B cell (primary cell): ENCODE measurements around the gene UQCR10. TPM values are rescaled to one million over a fixed set of nuclear protein-coding genes. Genes with fewer than 3 reads are reported as not detected.

Experiments
- ATAC-seq: fragments of 200-7000 bp; cut with Tn5 transposase; one replicate; pipeline ENCODE4 v1.10.0; 2021; ENCODE audit warnings: low read depth, mild to moderate bottlenecking, moderate number of reproducible peaks, moderate library complexity
- CTCF ChIA-PET: fragments of 350-600 bp; sonication (Branson Sonifier 250); formaldehyde crosslinking; loops from one replicate; lab custom pipeline; 2021; ENCODE audit warnings: antibody characterized with exemption, inconsistent platforms; lab: Charles Lee
- POLR2A ChIA-PET: fragments of 350-600 bp; sonication (Branson Sonifier 250); formaldehyde crosslinking; loops from one replicate; lab custom pipeline; 2021; ENCODE audit warnings: antibody characterized with exemption; lab: Charles Lee
- DNase-seq: peaks from one replicate; pipeline ENCODE4 v3.0.0; 2013
- H2AFZ ChIP-seq: 2 replicates; pipeline ENCODE4 v1.6.1; 2012; ENCODE audit warnings: mild to moderate bottlenecking, low read depth, low read length; ENCODE audit not compliant: insufficient read depth, poor library complexity, severe bottlenecking
- H3K27ac ChIP-seq, 2 donors: 1 replicate in 1 of 2; 2 replicates in 1 of 2; pipeline ENCODE4 v1.5.1; 2012 to 2013; ENCODE audit warnings: low read length in 2 of 2, mild to moderate bottlenecking in 2 of 2, moderate library complexity in 1 of 2
- H3K27me3 ChIP-seq, 4 experiments: fragments of 200-600 bp in 1 of 4; sonication (generic) in 1 of 4; replicated peaks in 1 of 4; 1 replicate in 2 of 4; 2 replicates in 2 of 4; pipeline versions ENCODE4 v1.6.1 to v1.7.0; 2013 to 2016; ENCODE audit warnings: low read length in 3 of 4, mild to moderate bottlenecking in 2 of 4, mixed read lengths in 1 of 4, moderate library complexity in 1 of 4; ENCODE audit not compliant: insufficient read depth in 4 of 4, control insufficient read depth in 3 of 4; ENCODE audit errors: control extremely low read depth in 1 of 4
- H3K36me3 ChIP-seq, 2 experiments: replicated peaks in 1 of 2; 1 replicate in 1 of 2; 2 replicates in 1 of 2; pipeline versions ENCODE4 v1.6.1 to v1.7.1; 2013; ENCODE audit warnings: low read length in 1 of 2; ENCODE audit not compliant: insufficient read depth in 2 of 2, control insufficient read depth in 1 of 2; ENCODE audit errors: control extremely low read depth in 1 of 2, extremely low read depth in 1 of 2
- H3K4me1 ChIP-seq, 2 donors: fragments of 200-600 bp in 1 of 2; sonication (generic) in 1 of 2; 1 replicate in 1 of 2; 2 replicates in 1 of 2; pipeline versions ENCODE4 v1.5.1 to v1.6.1; 2013 to 2017; ENCODE audit warnings: low read length in 2 of 2; ENCODE audit not compliant: control insufficient read depth in 2 of 2, insufficient read depth in 2 of 2
- H3K4me2 ChIP-seq: replicated peaks from 2 replicates; pipeline ENCODE3; 2012; ENCODE audit warnings: mild to moderate bottlenecking, low read depth, low read length; ENCODE audit not compliant: poor library complexity, severe bottlenecking
- H3K4me3 ChIP-seq, 5 experiments: fragments of 200-600 bp in 1 of 5; sonication (generic) in 1 of 5; 1 replicate in 3 of 5; 2 replicates in 2 of 5; pipeline versions ENCODE4 v1.5.1 to v1.7.0; 2011 to 2016; ENCODE audit warnings: low read length in 4 of 5, mild to moderate bottlenecking in 4 of 5, low read depth in 2 of 5, control low read depth in 1 of 5, moderate library complexity in 1 of 5; ENCODE audit not compliant: insufficient read depth in 1 of 5; ENCODE audit errors: control extremely low read depth in 1 of 5, extremely low read depth in 1 of 5
- H3K79me2 ChIP-seq: fragments of 200-600 bp; sonication (generic); one replicate; pipeline ENCODE4 v1.6.0; 2016; ENCODE audit warnings: low read length; ENCODE audit not compliant: control insufficient read depth, insufficient read depth
- H3K9ac ChIP-seq: fragments of 200-600 bp; sonication (generic); 2 replicates; pipeline ENCODE4 v1.6.1; 2017; ENCODE audit warnings: mild to moderate bottlenecking, low read length, moderate library complexity
- H3K9me3 ChIP-seq, 3 donors: one replicate each; pipeline versions ENCODE4 v1.6.1 to v1.7.1; 2013; ENCODE audit warnings: low read length in 2 of 3; ENCODE audit not compliant: control insufficient read depth in 2 of 3, insufficient read depth in 1 of 3; ENCODE audit errors: control extremely low read depth in 1 of 3
- H4K20me1 ChIP-seq: 2 replicates; pipeline ENCODE4 v1.6.0; 2012; ENCODE audit warnings: mild to moderate bottlenecking, low read length; ENCODE audit not compliant: insufficient read depth, control insufficient read depth, poor library complexity, severe bottlenecking
- H3K27ac Mint-ChIP-seq: one replicate; pipeline ENCODE4 v1.8.0; 2021; ENCODE audit warnings: mixed read lengths
- H3K27me3 Mint-ChIP-seq: one replicate; pipeline ENCODE4 v1.8.0; 2021; ENCODE audit warnings: mixed read lengths
- H3K4me1 Mint-ChIP-seq: one replicate; pipeline ENCODE4 v1.8.0; 2021; ENCODE audit warnings: mixed read lengths
- H3K4me3 Mint-ChIP-seq: one replicate; pipeline ENCODE4 v1.8.0; 2021; ENCODE audit warnings: mixed read lengths
- H3K9me3 Mint-ChIP-seq: one replicate; pipeline ENCODE4 v1.8.0; 2022; ENCODE audit warnings: mixed read lengths; ENCODE audit not compliant: insufficient read depth
- EZH2 ChIP-seq: IDR thresholded peaks from 2 replicates; pipeline ENCODE4 v1.6.1; 2012; ENCODE audit warnings: borderline replicate concordance, low read depth, mild to moderate bottlenecking, moderate library complexity, low read length; ENCODE audit not compliant: insufficient read depth, poor library complexity, severe bottlenecking
- WGBS: methylation state at CpG from one replicate; pipeline ENCODE4 v1.1.5; 2013; ENCODE audit warnings: missing lambda C conversion rate; ENCODE audit not compliant: insufficient coverage; 5-methylcytosine and 5-hydroxymethylcytosine counted together
- intact Hi-C: fragments of 100-400 bp; cut with micrococcal nuclease; formaldehyde crosslinking; loops from one replicate; pipeline ENCODE4 v1.10.0; 2022
- polyA plus RNA-seq: library from polyadenylated mRNA; depleted of rRNA; stranded (reverse); fragments of >200 nt; gene quantifications from 2 replicates; pipeline ENCODE4 v1.2.3, GENCODE V29; 2012
- total RNA-seq, 2 donors: library from RNA; stranded (reverse); fragments of 120-200 nt in 1 of 2; gene quantifications; 1 replicate in 1 of 2; 2 replicates in 1 of 2; pipeline versions ENCODE4 v1.2.3 to v1.2.4, GENCODE V29; 2013 to 2022
- TF ChIP-seq, protein P1 (sequence below): fragments of 200-600 bp; IDR thresholded peaks from one replicate; pipeline ENCODE4 v1.8.0; 2022; ENCODE audit warnings: antibody characterized with exemption, mild to moderate bottlenecking

Gene UQCR10
- total and polyA plus RNA-seq, 2 donors (not counting 1 experiment from before 2014, with no cell fraction given): 41.0 to 67.6 TPM

- H3K9ac ChIP-seq: no peak overlapping the region
- ATAC-seq: no peak
- H3K9me3 ChIP-seq: no peaks in the 10 kb centered on the region
- H3K27me3 ChIP-seq: peaks cover 0 to 28% (median 8%) of the 10 kb centered on the region in 4 experiments
- H3K27ac ChIP-seq: no peak overlapping the region
- POLR2A ChIA-PET: no interaction called here
- no peak overlapping the region for H3K4me3 ChIP-seq
- no peak overlapping the region for H2AFZ ChIP-seq
- no peak for DNase-seq
- Mint-ChIP-seq H3K4me3 (no peak overlapping the region), H3K27ac (no peak overlapping the region), H3K9me3 (no peaks in the 10 kb centered on the region), H3K27me3 (peaks cover 15% of the 10 kb centered on the region), H3K4me1 (peaks cover 6% of the 10 kb centered on the region)
- no peaks in the 10 kb centered on the region for H3K36me3 ChIP-seq
- H3K4me1 ChIP-seq: peaks cover 7 to 8% of the 10 kb centered on the region in 2 donors
- TF ChIP-seq, protein P1, sequence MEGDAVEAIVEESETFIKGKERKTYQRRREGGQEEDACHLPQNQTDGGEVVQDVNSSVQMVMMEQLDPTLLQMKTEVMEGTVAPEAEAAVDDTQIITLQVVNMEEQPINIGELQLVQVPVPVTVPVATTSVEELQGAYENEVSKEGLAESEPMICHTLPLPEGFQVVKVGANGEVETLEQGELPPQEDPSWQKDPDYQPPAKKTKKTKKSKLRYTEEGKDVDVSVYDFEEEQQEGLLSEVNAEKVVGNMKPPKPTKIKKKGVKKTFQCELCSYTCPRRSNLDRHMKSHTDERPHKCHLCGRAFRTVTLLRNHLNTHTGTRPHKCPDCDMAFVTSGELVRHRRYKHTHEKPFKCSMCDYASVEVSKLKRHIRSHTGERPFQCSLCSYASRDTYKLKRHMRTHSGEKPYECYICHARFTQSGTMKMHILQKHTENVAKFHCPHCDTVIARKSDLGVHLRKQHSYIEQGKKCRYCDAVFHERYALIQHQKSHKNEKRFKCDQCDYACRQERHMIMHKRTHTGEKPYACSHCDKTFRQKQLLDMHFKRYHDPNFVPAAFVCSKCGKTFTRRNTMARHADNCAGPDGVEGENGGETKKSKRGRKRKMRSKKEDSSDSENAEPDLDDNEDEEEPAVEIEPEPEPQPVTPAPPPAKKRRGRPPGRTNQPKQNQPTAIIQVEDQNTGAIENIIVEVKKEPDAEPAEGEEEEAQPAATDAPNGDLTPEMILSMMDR: no peak
- no peak for TF ChIP-seq EZH2
- H4K20me1 ChIP-seq: no peaks in the 10 kb centered on the region
- no peak overlapping the region for H3K4me2 ChIP-seq
- intact Hi-C loops: no loop called here
- CTCF ChIA-PET: no interaction called here
- H3K79me2 ChIP-seq: no peaks in the 10 kb centered on the region
- WGBS: 92% methylated on average over 8 of the region's 10 CpGs
These were observed 43.4 kb upstream of the UQCR10 start for GRCh38 chr22:29723766-29724165.

GRCh38 chr22:29724843-29725242 lies 42.3 kb upstream of the UQCR10 start:
- ChIA-PET CTCF (interaction anchor here (0.9 kb wide), 1 partner anchor 280 kb away, joined by 3 read pairs; no protein-coding TSS in a partner anchor), POLR2A (no interaction called here)
- intact Hi-C loops: no loop called here
- TF ChIP-seq, protein P1: no peak
- TF ChIP-seq EZH2: no peak
- no peak overlapping the region for H3K27ac Mint-ChIP-seq
- Histone ChIP-seq H3K4me3 (no peak overlapping the region), H3K27me3 (peaks cover 0 to 19% (median 2%) of the 10 kb centered on the region in 4 experiments), H4K20me1 (no peaks in the 10 kb centered on the region), H3K4me2 (no peak overlapping the region), H3K36me3 (no peaks in the 10 kb centered on the region), H2AFZ (no peak overlapping the region), H3K27ac (no peak overlapping the region), H3K4me1 (no peaks in the 10 kb centered on the region), H3K9ac (no peak overlapping the region), H3K9me3 (no peaks in the 10 kb centered on the region), H3K79me2 (no peaks in the 10 kb centered on the region)
- H3K4me1 Mint-ChIP-seq: peaks cover 2% of the 10 kb centered on the region
- no peak for DNase-seq
- 87% methylated on average over 4 of the region's 8 CpGs for WGBS
- peaks cover 7% of the 10 kb centered on the region for H3K27me3 Mint-ChIP-seq
- no peak overlapping the region for H3K4me3 Mint-ChIP-seq
- H3K9me3 Mint-ChIP-seq: no peaks in the 10 kb centered on the region
- ATAC-seq: no peak
